Raji (cell line): ENCODE measurements around the gene TNKS1BP1.

Source experiments
- POLR2A ChIP-seq: IDR thresholded peaks from 2 replicates; pipeline ENCODE4 v1.6.1; 2011; ENCODE audit warnings: low read depth, low read length, control low read depth; ENCODE audit not compliant: insufficient read depth

The TNKS1BP1 gene

DNA sequence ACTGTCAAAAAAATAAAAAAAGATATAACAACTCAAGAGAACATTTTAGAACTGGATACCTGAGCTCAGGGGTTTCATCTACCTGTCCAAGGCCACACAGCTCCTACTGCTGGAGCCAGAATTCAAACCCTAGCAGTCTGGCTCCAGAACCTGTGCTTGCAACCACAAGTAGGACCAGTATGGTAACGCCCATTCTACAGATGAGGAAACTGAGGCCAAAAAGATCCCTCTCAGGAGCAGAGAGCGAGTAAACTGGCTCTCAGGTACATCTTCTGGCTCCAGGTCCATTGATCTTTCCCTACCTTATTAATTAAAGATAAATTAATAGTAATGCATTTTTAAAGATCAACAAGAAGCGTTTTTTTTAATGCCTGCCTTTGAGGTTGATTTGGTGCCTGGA is 32.6 kb upstream of the TNKS1BP1 start:
- no peak for TF ChIP-seq POLR2A

DNA sequence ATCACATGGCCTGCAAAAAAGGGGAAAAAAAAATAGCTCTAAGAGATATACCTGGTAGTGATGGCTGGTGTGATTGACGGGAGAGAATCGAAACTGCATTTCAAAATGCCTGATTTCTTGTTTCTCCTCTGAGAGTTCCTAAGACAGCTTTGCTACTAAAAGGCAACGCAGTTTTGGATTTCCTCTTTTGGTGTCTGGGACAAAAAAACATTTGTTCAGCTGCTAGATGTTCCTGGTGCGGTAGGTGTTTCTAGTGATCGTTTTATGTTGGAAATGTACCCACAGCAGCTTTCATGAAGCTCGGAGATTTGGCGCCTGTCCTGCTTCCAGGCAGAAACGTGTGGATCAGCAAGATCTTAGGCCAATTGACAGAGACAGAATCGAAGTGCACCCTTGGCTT is 31.5 kb upstream of the TNKS1BP1 start:
- TF ChIP-seq POLR2A, result no peak

DNA sequence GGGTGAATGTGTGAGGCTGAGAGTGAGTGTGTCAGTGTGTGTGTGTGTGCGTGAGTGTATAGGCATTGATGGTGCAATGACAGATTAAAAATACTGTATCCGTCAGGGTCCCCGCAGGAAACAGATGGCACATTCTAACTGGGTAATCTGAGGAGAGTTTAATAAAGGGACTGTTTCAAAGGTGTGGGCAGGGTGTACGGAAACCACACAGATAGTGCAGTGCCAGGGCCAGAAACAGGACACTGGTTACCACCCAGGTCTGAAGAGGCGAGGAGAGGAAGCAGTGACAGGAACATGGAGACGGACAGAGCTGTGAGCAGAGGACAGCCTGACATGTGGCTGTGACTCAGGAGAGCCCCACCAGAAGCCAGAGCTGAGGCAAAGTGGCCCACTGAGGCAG is 29.9 kb upstream of the TNKS1BP1 start:
- TF ChIP-seq POLR2A, result no peak

DNA sequence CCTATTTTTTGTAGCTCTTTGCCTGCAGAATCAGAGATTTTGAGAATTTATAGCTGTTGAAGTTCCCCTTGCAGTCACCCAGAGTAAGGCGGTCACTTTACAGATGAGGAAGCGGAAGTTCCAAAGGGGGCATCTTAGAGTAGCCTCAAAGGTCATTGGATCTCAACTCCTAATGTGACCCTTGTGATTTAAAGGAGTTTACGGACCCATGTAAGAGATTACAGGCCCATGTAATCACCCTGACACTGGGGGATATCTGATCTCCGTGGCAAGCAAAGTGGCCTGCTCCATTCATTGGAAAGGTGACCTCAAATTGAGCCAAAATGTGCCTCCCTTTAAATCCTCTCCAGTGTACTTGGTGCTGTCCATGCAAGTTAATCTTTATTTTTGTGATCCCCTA is 29.1 kb upstream of the TNKS1BP1 start:
- TF ChIP-seq POLR2A, result no peak

DNA sequence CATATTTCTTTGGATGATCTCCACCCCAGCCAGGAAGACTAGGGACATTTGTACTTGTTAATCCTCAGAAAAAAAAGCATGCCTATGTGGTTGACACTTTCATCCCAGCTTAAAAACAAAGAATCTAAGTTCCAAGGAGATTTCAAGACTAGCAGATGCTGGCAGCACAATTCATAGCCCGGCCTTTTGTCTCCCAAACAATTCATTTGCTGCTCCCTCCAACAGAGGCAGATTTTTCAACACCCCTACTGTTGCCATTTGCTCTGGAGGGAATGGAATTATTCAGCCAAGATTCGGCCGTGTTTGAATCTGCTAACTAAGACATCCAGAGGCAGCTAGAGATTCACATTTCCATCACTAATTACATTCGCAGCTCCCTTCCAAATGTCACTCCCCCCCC is 28.7 kb upstream of the TNKS1BP1 start:
- no peak for TF ChIP-seq POLR2A

DNA sequence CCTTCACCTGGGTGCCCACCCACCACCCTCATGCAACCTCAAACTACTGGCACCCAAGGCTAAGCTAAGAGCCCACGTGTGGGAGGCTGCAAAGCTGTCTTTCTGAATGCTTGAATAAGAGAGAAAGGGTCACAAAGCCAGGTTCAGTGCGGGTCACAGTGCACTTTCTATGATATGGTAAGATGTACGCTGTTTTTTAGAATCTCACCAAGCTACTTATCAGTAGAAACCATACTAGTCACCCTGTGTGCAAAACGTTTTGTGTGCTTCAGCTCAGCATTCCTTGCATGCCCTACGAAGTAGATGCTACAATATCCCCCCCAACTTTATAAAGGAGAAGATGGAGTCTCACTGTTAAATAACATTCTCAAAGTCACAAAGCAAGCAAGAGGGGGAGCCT is 28.3 kb upstream of the TNKS1BP1 start:
- no peak for TF ChIP-seq POLR2A

DNA sequence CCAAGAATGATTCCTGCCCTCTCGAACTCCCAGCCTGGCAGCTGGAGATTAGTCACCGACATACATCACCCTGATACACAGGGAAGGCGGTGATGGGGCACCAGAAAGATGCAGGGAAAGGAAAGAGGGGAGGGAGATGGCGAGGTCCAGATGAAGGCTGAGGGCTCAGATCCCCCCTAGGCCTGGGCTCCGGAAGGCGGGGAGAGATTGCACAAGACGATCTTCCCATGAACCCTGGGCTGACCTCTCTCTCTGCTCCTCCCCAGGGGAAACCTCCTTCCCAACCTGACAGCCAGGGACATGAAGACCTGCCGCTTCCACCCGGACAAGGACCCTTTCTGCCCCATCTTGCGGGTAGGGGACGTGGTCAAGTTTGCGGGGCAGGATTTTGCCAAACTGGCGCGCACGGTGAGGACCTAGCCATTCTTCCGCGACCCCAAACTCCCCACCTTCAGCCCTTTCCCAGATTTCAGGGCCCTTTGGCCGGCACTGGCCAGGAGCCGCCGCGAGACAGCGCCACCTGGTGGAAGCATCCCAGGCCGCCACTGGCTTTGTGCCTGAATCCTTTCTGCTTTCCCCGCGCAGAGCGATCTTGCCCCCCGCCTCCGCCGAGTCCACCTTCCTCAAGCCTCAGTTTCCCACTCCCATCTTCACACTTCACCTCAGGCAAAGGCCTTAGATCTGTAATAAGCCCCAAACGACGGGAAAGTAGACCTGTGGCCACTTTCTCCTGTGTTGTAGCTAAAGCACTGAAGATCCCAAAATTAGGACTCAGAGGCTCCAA is 24.9 kb upstream of the TNKS1BP1 start:
- TF ChIP-seq POLR2A, result no peak

DNA sequence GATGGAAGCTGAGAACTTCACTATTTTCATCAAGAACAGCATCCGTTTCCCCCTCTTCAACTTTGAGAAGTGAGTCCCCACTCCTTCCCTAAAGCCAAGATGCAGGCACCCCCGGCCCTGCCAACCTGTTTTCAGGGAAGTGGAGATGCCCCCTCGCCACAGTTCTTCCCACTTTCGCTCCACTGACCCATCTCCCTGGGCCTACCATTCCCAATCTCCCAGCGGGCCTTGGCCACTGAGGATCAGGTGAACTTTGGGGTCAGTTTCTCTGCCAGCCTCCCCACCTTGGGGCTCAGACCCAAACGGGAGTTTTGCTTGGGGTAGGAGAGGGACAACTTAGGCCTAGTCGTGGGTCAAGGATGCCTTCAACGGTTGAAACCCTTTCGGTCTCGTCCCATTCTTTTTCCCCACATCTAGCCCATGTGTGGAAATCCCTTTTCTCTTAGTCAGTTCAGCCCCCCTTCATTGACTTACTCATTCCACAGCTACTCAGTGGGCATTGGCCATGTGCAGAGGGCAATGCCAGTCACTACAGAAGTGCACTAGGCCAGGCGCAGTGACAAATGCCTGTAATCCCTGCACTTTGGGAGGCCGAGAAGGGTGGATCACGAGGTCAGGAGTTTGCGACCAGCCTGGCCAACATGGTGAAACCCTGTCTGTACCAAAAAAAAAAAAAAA is 24.0 kb upstream of the TNKS1BP1 start:
- no peak for TF ChIP-seq POLR2A

DNA sequence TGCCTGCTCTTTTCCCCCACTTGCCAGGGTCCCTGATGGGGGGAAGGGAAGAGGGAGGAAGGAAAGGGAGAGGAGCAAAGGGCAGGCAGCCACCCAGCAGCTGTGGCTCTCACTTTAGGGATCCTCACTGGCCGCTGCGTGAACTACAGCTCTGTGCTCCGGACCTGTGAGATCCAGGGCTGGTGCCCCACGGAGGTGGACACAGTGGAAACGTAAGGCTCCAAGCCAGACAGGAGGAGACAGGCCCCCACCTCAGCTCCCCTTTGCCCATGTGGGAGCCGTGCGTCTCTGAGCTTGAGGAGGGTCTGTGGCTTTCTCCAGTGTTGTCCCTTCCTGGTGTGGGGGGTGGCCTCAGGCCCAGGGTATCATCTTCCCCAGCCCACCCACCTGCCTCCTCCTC is 23.3 kb upstream of the TNKS1BP1 start:
- TF ChIP-seq POLR2A, result no peak

DNA sequence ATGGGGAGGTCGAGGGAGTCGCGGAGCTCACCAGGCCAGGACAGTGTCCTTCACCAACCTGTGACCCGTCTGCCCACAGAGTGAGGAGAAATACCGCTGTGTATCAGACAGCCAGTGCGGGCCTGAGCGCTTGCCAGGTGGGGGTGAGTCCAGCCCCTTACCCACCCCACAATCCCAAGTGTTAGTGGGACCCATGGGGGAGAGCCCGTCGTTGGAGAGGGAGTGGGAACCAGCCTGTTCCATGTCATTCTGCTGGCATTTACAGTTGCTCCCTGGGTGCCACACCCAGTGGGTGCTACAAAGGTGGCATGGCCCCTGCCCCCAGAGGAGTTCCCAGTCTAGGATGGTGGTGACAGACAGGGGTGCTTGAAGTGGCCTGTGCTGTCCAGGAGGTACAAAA is 22.6 kb upstream of the TNKS1BP1 start:
- no peak for TF ChIP-seq POLR2A

DNA sequence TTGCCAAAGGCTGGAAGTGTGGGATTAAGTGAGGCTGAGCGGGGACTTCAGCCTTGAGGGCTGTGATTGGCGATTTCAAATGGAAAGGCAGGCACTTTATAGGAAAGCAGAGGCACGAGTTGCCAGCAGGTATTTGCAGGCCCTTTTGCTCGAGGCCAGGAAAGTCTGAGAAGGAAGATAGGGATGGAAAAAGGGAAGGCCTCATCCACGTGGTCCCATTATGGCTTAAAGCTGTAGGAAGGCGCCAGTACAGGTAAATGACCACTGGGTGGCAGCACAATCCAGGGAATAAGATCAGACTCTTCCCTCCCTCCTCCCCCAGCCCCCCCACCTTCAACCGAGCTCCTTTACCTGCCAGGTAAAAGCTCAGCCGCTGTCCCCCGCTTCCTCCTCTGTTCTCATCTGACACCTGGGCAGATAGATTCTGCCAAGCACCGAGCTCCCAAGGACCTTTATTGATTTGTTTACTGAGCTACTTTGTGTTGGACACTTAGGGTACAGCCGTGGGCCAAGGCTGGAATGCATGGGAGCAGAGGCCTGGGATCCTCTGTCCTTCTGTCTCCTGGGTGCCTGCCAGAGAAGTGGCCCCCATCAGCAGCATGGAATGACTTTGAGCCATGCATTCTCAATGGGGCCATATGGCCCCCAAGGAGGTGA is 20.9 kb upstream of the TNKS1BP1 start:
- TF ChIP-seq POLR2A, result no peak

DNA sequence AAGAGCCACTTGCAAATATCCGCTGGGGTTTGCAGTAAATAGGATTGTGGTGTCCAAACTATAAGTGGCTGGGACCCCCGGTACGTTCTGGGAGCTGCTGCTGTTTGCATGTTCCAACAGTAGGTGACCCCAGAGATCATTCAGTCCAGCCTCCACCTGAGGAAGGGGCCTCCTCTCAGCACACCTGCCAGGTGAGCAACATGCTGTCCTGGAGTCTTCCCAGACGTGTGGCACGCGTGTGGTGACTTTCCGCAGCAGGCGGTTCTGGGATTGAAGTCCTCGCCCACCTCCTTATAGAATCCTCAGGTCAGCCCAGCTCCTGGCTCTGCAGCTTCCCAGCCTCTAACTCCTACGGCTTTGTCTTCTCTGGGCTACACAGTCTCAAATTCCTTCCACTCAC is 20.1 kb upstream of the TNKS1BP1 start:
- no peak for TF ChIP-seq POLR2A

DNA sequence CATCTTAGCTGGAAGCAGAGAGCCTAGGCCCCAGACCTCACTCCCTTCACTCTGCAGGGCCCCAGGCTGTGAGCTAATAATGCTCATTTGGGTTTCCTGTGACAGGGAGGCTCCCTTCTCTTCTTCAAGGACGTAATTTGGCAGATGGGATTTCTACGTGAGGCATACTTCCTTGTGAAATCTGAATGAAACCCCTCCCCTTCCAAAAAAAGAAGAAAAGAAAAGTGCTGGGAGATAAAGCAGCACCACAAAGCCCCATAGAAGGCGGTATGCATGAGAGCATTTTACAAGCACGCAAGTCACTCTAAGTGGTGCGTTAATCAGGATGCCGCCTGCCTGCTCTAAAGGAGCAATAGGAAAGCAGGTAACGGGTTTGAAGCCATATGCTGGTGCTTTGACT is 19.1 kb upstream of the TNKS1BP1 start:
- TF ChIP-seq POLR2A, result no peak

DNA sequence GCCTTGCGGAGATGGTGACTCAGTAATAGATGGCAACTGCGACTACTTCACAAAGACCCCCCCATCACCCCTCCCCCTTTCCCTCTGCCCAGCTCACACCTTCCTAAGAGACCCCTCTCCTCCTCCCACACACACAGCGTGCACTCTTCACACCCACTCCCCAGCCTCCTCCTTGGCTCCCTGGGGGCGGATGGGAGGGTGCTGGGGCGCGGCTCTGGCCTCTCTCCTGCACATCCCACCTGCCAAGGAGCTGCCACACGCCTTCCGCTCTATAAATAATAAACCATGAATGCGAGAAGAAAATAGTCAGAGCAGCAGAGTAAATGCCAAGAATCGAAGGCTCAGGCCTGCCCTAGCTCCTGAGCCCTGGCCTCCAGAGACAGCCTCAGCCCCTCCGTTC is 17.9 kb upstream of the TNKS1BP1 start:
- no peak for TF ChIP-seq POLR2A

DNA sequence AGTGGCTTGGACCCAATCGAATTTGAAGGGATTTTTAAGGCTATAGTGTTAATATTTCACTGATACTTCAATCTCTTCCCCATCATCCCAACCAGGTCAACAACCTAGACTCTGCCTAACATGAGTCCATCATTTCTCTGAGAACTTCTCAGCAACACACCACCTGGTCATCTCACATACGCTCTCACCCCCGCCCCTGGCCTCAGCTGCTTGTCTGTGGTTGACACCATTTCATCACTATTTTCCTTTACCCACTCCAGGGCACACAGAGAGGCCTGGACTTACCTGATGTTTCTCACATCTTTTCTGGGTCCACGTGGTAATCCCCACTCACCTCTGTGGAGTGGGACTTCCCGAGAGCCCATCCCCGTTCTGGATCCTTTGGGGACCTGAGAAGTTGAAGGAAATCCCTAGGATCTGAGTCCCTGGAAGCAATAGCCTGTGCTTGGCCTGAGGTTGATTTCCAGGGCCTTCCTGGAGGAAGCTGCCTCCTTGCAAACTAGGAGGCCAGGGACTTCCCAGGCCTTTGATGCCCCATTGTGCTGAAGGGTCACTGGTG is 16.6 kb upstream of the TNKS1BP1 start:
- TF ChIP-seq POLR2A, result no peak
